HG02623 (cell line): ENCODE measurements around the gene EOLA2.
"Not testable (repeated sequence)": the region's sequence is repeated elsewhere in the genome, so short reads cannot be mapped to it uniquely, and the experiment has no call there.

Source experiments
- ATAC-seq: cut with Tn5 transposase; IDR thresholded peaks from one replicate; pipeline ENCODE4 v1.9.1; 2021; ENCODE audit warnings: moderate library complexity; ENCODE audit not compliant: unreplicated experiment

EOLA2 gene

GRCh38 chrX:149933547-149933946 lies 4.7 kb downstream of the EOLA2 start:
- ATAC-seq, result not testable (repeated sequence)

GRCh38 chrX:149932970-149933369 lies 5.3 kb downstream of the EOLA2 start:
- not testable (repeated sequence) for ATAC-seq

- ATAC-seq, result not testable (repeated sequence)
These were observed 6.1 kb downstream of the EOLA2 start for GRCh38 chrX:149932150-149932549.

DNA sequence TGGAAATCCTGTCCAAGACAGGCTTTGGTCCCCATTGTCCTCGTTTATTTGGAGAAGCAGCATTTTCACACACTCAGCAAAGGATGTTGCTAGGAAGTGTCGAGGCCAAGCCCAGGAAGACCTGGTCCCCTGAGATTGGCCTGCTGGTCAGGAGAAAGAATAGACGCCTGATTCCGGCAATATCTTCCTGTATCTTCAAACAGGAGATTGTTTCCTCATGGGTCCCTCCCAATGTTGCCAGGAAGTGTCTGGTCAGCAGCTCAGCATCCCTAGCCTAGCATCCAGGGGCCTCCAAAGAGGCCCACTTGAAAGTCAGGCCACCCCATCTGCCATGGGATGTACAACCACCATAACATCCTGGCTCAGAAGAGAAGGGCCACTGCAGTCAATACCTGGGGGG lies 6.9 kb downstream of the EOLA2 start:
- not testable (repeated sequence) for ATAC-seq

- not testable (repeated sequence) for ATAC-seq
These were observed 8.9 kb downstream of the EOLA2 start, which contains the start of gene HSFX4 for GRCh38 chrX:149929400-149929799. TSS of gene HSFX4 (plus strand) at chrX:149929573. CDS start at chrX:149929645, 72 bp downstream.

DNA sequence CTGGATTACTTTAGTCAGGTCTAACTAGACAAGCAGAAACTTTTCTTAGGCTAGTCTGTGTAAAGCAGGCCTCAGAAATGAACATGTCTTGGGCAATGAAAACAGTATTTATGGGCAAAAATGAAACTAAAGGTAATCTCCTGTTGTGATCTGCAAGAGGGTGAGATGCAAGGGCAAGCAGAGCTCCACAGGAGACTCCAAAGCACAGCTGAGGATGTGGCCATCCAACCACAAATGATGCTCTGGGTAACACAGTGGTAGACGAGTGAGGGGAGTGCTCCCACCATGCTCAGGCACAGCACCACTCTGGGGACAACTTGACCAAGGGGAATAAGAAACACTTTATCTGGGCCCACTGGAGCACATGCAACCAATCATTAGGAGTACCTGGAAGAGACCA lies 9.7 kb downstream of the EOLA2 start:
- not testable (repeated sequence) for ATAC-seq

- peak; percentile 40 for ATAC-seq
These were observed 10.4 kb downstream of the EOLA2 start for GRCh38 chrX:149927964-149928258.

- peak; percentile 40 for ATAC-seq
These were observed 10.9 kb downstream of the EOLA2 start for GRCh38 chrX:149927245-149927963.

- not testable (repeated sequence) for ATAC-seq
These were observed 13.9 kb downstream of the EOLA2 start for GRCh38 chrX:149924434-149924833.

GRCh38 chrX:149923836-149924235 lies 14.5 kb downstream of the EOLA2 start:
- ATAC-seq, result not testable (repeated sequence)

- peak; percentile 91 for ATAC-seq
These were observed 21.4 kb downstream of the EOLA2 start for GRCh38 chrX:149916745-149917392.

DNA sequence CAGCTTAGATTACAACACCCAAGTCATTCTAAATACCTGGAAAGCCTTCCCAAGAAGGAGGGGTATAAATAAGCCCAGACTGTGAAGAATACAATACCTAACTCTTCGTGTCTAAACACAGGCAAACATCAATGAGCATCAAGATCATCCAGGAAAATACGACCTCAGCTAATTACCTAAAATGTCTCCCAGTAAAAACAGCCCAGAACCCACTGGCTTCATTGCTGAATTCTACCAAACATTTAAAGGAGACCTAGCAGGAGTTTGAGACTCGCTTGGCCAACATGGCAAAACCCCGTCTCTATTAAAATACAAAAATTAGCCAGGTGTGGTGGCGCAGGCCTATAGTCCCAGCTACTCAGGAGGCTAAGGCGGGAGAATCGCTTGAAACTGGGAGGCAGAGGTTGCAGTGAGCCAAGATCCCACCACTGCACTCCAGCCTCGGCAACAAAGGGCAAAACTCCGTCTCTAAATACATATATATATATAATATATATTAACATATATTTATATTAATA lies 28.1 kb downstream of the EOLA2 start:
- no peak for ATAC-seq

DNA sequence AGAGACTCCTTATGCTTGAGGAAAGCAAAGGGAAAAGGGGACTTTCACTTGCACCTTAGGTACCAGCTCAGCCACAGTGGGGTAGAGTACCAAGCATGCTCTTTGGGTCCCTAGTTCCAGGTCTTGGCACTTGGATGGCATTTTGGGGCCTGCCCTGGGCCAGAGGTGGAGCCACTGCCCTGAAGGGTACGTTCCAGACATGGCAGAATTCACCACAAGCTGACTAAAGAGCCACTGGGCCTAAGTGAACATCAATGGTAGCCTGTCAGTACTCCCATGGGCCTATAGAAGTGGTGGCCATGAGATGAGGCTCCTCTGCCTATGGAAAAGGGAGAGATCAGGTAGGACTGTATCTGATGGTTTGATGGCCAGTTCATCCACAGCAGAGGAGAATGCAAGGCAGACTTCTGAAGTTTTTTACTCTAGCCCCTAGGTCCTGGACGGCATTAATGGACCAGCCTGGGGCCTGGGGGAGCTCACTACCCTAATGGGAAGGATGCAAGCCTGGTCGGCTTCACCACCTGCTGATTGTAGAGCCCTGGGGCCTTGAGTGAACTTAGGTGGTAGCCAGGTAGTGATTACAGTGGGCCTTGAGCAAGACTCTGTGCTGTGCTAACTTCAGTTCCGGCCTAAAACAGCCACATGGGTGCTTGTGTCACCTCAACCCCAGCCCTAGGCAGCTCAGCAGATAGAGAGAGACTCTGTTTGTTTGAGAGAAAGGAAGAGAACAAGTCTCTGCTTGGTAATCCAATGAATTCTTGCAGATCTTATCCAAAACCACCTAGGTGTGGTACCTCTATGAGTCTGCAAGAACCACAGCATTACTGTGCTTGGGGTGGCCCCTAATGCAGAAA lies 28.7 kb downstream of the EOLA2 start:
- no peak for ATAC-seq

GRCh38 chrX:149908727-149909126 lies 29.6 kb downstream of the EOLA2 start:
- no peak for ATAC-seq

DNA sequence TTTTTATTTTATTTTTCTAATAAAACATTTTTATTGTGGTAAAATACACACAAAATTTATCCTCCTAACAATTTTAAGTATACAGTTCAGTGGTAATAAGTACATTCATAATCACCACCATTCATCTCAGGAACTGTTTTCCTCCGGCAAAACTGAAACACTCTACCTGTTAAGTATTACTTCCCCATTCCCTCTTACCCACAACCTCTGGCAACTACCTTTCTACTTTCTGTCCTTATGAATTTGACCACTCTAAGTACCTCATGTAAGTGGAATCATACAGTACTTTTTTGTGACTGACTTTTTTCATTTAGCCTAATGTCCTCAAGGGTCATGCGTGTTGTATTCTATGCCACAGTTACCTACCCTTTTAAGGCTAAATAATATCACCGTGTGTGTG lies 30.0 kb downstream of the EOLA2 start:
- ATAC-seq, result peak; percentile 58

- peak; percentile 82 for ATAC-seq
These were observed 34.2 kb downstream of the EOLA2 start for GRCh38 chrX:149903889-149904748.

DNA sequence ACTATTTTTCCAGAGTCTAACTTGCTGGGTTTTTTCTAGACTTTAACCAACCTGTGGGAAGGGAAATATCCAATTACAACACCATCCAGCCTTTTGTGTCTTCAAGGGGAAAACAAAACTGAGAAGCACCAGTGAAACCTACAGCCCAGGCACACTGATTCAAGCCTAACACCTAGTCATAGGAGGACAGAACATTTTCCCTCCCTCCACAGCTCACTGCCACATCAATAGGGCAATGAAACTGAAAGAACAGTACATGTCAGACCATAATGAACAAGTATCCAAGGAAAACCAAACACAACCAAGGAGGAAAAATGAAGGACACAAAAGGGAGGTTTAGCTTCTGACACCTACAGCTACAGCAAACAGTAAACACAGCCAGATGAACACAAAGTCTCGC lies 39.7 kb downstream of the EOLA2 start:
- ATAC-seq, result no peak

DNA sequence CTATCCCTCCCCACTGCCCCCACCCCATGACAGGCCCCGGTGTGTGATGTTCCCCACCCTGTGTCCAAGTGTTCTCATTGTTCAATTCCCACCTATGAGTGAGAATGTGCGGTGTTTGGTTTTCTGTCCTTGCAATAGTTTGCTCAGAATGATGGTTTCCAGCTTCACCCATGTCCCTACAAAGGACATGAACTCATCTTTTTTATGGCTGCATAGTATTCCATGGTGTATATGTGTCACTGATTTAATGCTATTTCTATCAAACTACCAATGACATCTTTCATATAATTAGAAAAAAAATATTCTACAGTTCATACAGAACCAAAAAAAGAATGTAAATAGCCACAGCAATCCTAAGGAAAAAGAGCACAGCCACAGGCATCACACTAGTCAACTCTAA lies 47.5 kb downstream of the EOLA2 start:
- ATAC-seq, result not testable (repeated sequence)
